AG10803 (cell line): ENCODE results near the gene MMP25.
A peak's percentile ranks its signal among the peaks of the same experiment; 100 is the strongest.
"Not testable (repeated sequence)": the region's sequence is repeated elsewhere in the genome, so short reads cannot be mapped to it uniquely, and the experiment has no call there.

Experiments used
- DNase-seq: peaks from one replicate; pipeline ENCODE4 v3.0.0; 2010; ENCODE audit warnings: low read depth
- H3K4me3 ChIP-seq: 2 replicates; pipeline ENCODE4 v1.5.1; 2011; ENCODE audit warnings: mild to moderate bottlenecking, low read length, control low read depth
- CTCF ChIP-seq: conservative IDR thresholded peaks from 2 replicates; pipeline ENCODE4 v1.5.1; 2011; ENCODE audit warnings: mild to moderate bottlenecking, low read length, control low read depth, inconsistent platforms

Gene MMP25

GRCh38 chr16:3066440-3066748 is 20.0 kb downstream of the MMP25 start:
- no peak for TF ChIP-seq CTCF
- H3K4me3 ChIP-seq = 0 out of 2 replicates have a peak overlapping the region, but pooled peaks have one; percentile 15
- no peak for DNase-seq

GRCh38 chr16:3068487-3068886 is 22.1 kb downstream of the MMP25 start:
- H3K4me3 ChIP-seq = no peak overlapping the region
- no peak for TF ChIP-seq CTCF
- DNase-seq = no peak

GRCh38 chr16:3069146-3069545 is 22.8 kb downstream of the MMP25 start:
- H3K4me3 ChIP-seq, DNase-seq: not testable (repeated sequence)

- TF ChIP-seq CTCF = no peak
- no peak overlapping the region for H3K4me3 ChIP-seq
- DNase-seq = no peak
Measured at GRCh38 chr16:3070608-3071111, 24.3 kb downstream of the MMP25 start.

GRCh38 chr16:3071655-3072054 is 25.3 kb downstream of the MMP25 start:
- H3K4me3 ChIP-seq = no peak overlapping the region
- DNase-seq = no peak
- no peak for TF ChIP-seq CTCF

- not testable (repeated sequence) for H3K4me3 ChIP-seq, DNase-seq
Measured at GRCh38 chr16:3072148-3072547, 25.8 kb downstream of the MMP25 start.

GRCh38 chr16:3072576-3073263 is 26.4 kb downstream of the MMP25 start:
- H3K4me3 ChIP-seq = not testable (repeated sequence)

GRCh38 chr16:3073448-3073847 is 27.1 kb downstream of the MMP25 start:
- DNase-seq = no peak
- no peak for TF ChIP-seq CTCF
- no peak overlapping the region for H3K4me3 ChIP-seq

More at GRCh38 chr16:3072576-3073263, 26.4 kb downstream of the MMP25 start:
- DNase-seq = not testable (repeated sequence)
